CD14-positive monocyte (primary cell): Measurements from ENCODE around the gene SLC9C1. TPM values are rescaled to one million over a fixed set of nuclear protein-coding genes. Genes with fewer than 3 reads are reported as not detected.

Experiments used
- DNase-seq, 3 donors: peaks; one replicate each; pipeline ENCODE4 v3.0.0-alpha.2; 2011 to 2022
- H2AFZ ChIP-seq: 2 replicates; pipeline ENCODE4 v1.6.0; 2012; ENCODE audit warnings: mild to moderate bottlenecking, low read depth, low read length, inconsistent platforms; ENCODE audit not compliant: insufficient read depth, poor library complexity, severe bottlenecking
- H3K27ac ChIP-seq, 2 donors: 1 replicate in 1 of 2; 2 replicates in 1 of 2; pipeline ENCODE4 v1.5.1; 2012 to 2013; ENCODE audit warnings: low read length in 2 of 2, control low read depth in 1 of 2, inconsistent platforms in 1 of 2, low read depth in 1 of 2, mild to moderate bottlenecking in 1 of 2
- H3K27me3 ChIP-seq, 2 donors: one replicate each; pipeline versions ENCODE4 v1.6.0 to v1.6.1; 2011 to 2013; ENCODE audit warnings: low read length in 2 of 2; ENCODE audit not compliant: control insufficient read depth in 2 of 2, insufficient read depth in 2 of 2
- H3K36me3 ChIP-seq, 2 donors: replicated peaks in 1 of 2; 1 replicate in 1 of 2; 2 replicates in 1 of 2; pipeline versions ENCODE4 v1.5.1 to v1.6.1; 2012 to 2013; ENCODE audit warnings: low read length in 2 of 2, control low read depth in 1 of 2, inconsistent platforms in 1 of 2, mild to moderate bottlenecking in 1 of 2; ENCODE audit not compliant: insufficient read depth in 2 of 2, control insufficient read depth in 1 of 2
- H3K4me1 ChIP-seq, 2 donors: 1 replicate in 1 of 2; 2 replicates in 1 of 2; pipeline versions ENCODE4 v1.5.1 to v1.6.1; 2012 to 2013; ENCODE audit warnings: low read length in 2 of 2, control low read depth in 1 of 2, inconsistent platforms in 1 of 2, mild to moderate bottlenecking in 1 of 2, moderate library complexity in 1 of 2; ENCODE audit not compliant: insufficient read depth in 2 of 2, control insufficient read depth in 1 of 2
- H3K4me2 ChIP-seq: replicated peaks from 2 replicates; pipeline ENCODE3; 2012; ENCODE audit warnings: low read length, moderate library complexity, mild to moderate bottlenecking; ENCODE audit not compliant: poor library complexity, severe bottlenecking; ENCODE audit errors: extremely low read depth
- H3K4me3 ChIP-seq, 3 experiments: fragments of 200-600 bp in 1 of 3; sonication (generic) in 1 of 3; replicated peaks in 1 of 3; 1 replicate in 2 of 3; 2 replicates in 1 of 3; pipeline ENCODE4 v1.5.1; 2011 to 2013; ENCODE audit warnings: low read length in 3 of 3, mild to moderate bottlenecking in 3 of 3, control low read depth in 2 of 3, low read depth in 2 of 3, inconsistent platforms in 1 of 3, moderate library complexity in 1 of 3
- H3K79me2 ChIP-seq: 2 replicates; pipeline ENCODE4 v1.6.0; 2012; ENCODE audit warnings: mild to moderate bottlenecking, control low read depth, inconsistent platforms, low read length, moderate library complexity; ENCODE audit not compliant: insufficient read depth
- H3K9ac ChIP-seq: 2 replicates; pipeline ENCODE4 v1.6.0; 2017; ENCODE audit warnings: low read length, mild to moderate bottlenecking; ENCODE audit not compliant: insufficient read depth, poor library complexity, severe bottlenecking
- H3K9me3 ChIP-seq, 2 donors: replicated peaks in 1 of 2; 1 replicate in 1 of 2; 2 replicates in 1 of 2; pipeline versions ENCODE4 v1.5.1 to v1.6.1; 2012 to 2013; ENCODE audit warnings: low read length in 2 of 2, control low read depth in 1 of 2; ENCODE audit not compliant: control insufficient read depth in 1 of 2, insufficient read depth in 1 of 2
- H4K20me1 ChIP-seq: 2 replicates; pipeline ENCODE4 v1.6.0; 2012; ENCODE audit warnings: mild to moderate bottlenecking, low read length, control low read depth, moderate library complexity; ENCODE audit not compliant: insufficient read depth
- H3K27ac Mint-ChIP-seq, 7 donors: one replicate each; pipeline ENCODE4 v1.8.0; 2020; ENCODE audit warnings: mild to moderate bottlenecking in 7 of 7, mixed read lengths in 7 of 7, moderate library complexity in 6 of 7, inconsistent platforms in 2 of 7
- H3K27me3 Mint-ChIP-seq, 3 donors: one replicate each; pipeline ENCODE4 v1.8.0; 2021 to 2022; ENCODE audit warnings: low read depth in 3 of 3, mild to moderate bottlenecking in 3 of 3, mixed read lengths in 3 of 3, moderate library complexity in 3 of 3, inconsistent platforms in 1 of 3
- H3K36me3 Mint-ChIP-seq, 2 donors: one replicate each; pipeline ENCODE4 v1.8.0; 2020; ENCODE audit warnings: mixed read lengths in 2 of 2, inconsistent platforms in 1 of 2, mild to moderate bottlenecking in 1 of 2
- H3K4me1 Mint-ChIP-seq: one replicate; pipeline ENCODE4 v1.8.0; 2020; ENCODE audit warnings: mild to moderate bottlenecking, mixed read lengths
- H3K4me3 Mint-ChIP-seq, 2 donors: one replicate each; pipeline ENCODE4 v1.8.0; 2020; ENCODE audit warnings: mild to moderate bottlenecking in 2 of 2, mixed read lengths in 2 of 2, moderate library complexity in 1 of 2
- H3K9me3 Mint-ChIP-seq, 7 donors: one replicate each; pipeline ENCODE4 v1.8.0; 2020 to 2022; ENCODE audit warnings: mixed read lengths in 7 of 7, mild to moderate bottlenecking in 6 of 7, moderate library complexity in 6 of 7, inconsistent platforms in 2 of 7
- CTCF ChIP-seq: fragments of 200-600 bp; IDR thresholded peaks from one replicate; pipeline ENCODE4 v1.8.0; 2022; ENCODE audit warnings: antibody characterized with exemption, mild to moderate bottlenecking
- WGBS: methylation state at CpG from one replicate; pipeline ENCODE4 v1.1.5; 2013; ENCODE audit warnings: missing lambda C conversion rate; ENCODE audit not compliant: insufficient coverage; 5-methylcytosine and 5-hydroxymethylcytosine counted together
- intact Hi-C, 2 donors: fragments of 100-400 bp; cut with micrococcal nuclease; formaldehyde crosslinking; loops; one replicate each; pipeline versions ENCODE4 v1.15.0 to v1.15.1; 2023
- polyA plus RNA-seq, 3 donors: library from polyadenylated mRNA; depleted of rRNA in 1 of 3; unstranded in 2 of 3; stranded (reverse) in 1 of 3; fragments of 300-500 nt in 2 of 3; fragments of >200 nt in 1 of 3; fragmentation: Illumina TruSeq in 2 of 3; gene quantifications; 1 replicate in 2 of 3; 2 replicates in 1 of 3; pipeline ENCODE4 v1.2.3, GENCODE V29; 2012 to 2021

Gene SLC9C1
- polyA plus RNA-seq, 3 donors, result not detected

- Histone ChIP-seq H3K9ac (no peak overlapping the region), H3K79me2 (no peaks in the 10 kb centered on the region), H4K20me1 (no peaks in the 10 kb centered on the region), H3K9me3 (peaks cover 0 to 5% of the 10 kb centered on the region in 2 donors), H2AFZ (no peak overlapping the region), H3K27ac (no peak overlapping the region), H3K27me3 (peaks cover 76 to 91% of the 10 kb centered on the region in 2 donors), H3K4me1 (peaks cover 0 to 5% of the 10 kb centered on the region in 2 donors), H3K36me3 (no peaks in the 10 kb centered on the region), H3K4me3 (no peak overlapping the region), H3K4me2 (no peak overlapping the region)
- H3K4me3 Mint-ChIP-seq, result peak overlapping the region in 1 of 2 donors; percentile 66
- H3K9me3 Mint-ChIP-seq, result peaks cover 0 to 16% (median 2%) of the 10 kb centered on the region in 7 donors
- WGBS, result 100% methylated on average over 1 of the region's 2 CpGs
- H3K27ac Mint-ChIP-seq, result no peak overlapping the region
- no peak for TF ChIP-seq CTCF
- DNase-seq, result no peak
- H3K36me3 Mint-ChIP-seq, result peaks cover 1 to 4% of the 10 kb centered on the region in 2 donors
- intact Hi-C loops, result no loop called here
- peaks cover 76 to 81% (median 81%) of the 10 kb centered on the region in 3 donors for H3K27me3 Mint-ChIP-seq
- H3K4me1 Mint-ChIP-seq, result peaks cover 10% of the 10 kb centered on the region
Measured at GRCh38 chr3:112096176-112096575, 197.8 kb downstream of the SLC9C1 start.

- 80% methylated on average over 1 of the region's 2 CpGs for WGBS
- no peaks in the 10 kb centered on the region for H3K36me3 ChIP-seq
- H3K4me2 ChIP-seq, result no peak overlapping the region
Measured at GRCh38 chr3:112095731-112096130, 198.3 kb downstream of the SLC9C1 start.

More at GRCh38 chr3:112095731-112096130, 198.3 kb downstream of the SLC9C1 start:
- Histone ChIP-seq H3K79me2 (no peaks in the 10 kb centered on the region), H3K27me3 (peaks cover 78 to 93% of the 10 kb centered on the region in 2 donors), H3K4me1 (peaks cover 3 to 7% of the 10 kb centered on the region in 2 donors), H3K9ac (no peak overlapping the region), H3K9me3 (peaks cover 0 to 5% of the 10 kb centered on the region in 2 donors), H3K27ac (no peak overlapping the region), H4K20me1 (no peaks in the 10 kb centered on the region), H2AFZ (no peak overlapping the region), H3K4me3 (no peak overlapping the region)
- TF ChIP-seq CTCF, result no peak
- H3K4me3 Mint-ChIP-seq, result peak overlapping the region in 1 of 2 donors; percentile 69
- H3K36me3 Mint-ChIP-seq, result peaks cover 1 to 4% of the 10 kb centered on the region in 2 donors
- H3K27ac Mint-ChIP-seq, result no peak overlapping the region
- peaks cover 0 to 16% (median 2%) of the 10 kb centered on the region in 7 donors for H3K9me3 Mint-ChIP-seq
- H3K4me1 Mint-ChIP-seq, result peaks cover 15% of the 10 kb centered on the region
- no peak for DNase-seq
- intact Hi-C loops, result no loop called here
- H3K27me3 Mint-ChIP-seq, result peaks cover 81 to 86% (median 85%) of the 10 kb centered on the region in 3 donors
